T-helper 9 cell (primary cell): Measurements from ENCODE around the gene PSME2.

Experiments used
- DNase-seq: peaks from one replicate; pipeline ENCODE4 v3.0.0-alpha.2; 2020

The PSME2 gene

GRCh38 chr14:24133735-24134134 lies 12.7 kb downstream of the PSME2 start:
- no peak for DNase-seq

- no peak for DNase-seq
These were observed 13.4 kb downstream of the PSME2 start for GRCh38 chr14:24132976-24133375.

- DNase-seq: no peak
These were observed 14.2 kb downstream of the PSME2 start for GRCh38 chr14:24132061-24132685.

GRCh38 chr14:24131549-24131966 lies 14.9 kb downstream of the PSME2 start:
- DNase-seq: no peak

GRCh38 chr14:24130717-24131548 lies 15.5 kb downstream of the PSME2 start:
- DNase-seq: no peak

GRCh38 chr14:24130380-24130716 lies 16.1 kb downstream of the PSME2 start, which contains the start of gene FITM1:
TSS of gene FITM1 (plus strand) at chr14:24130659. CDS start at chr14:24131564, 905 bp downstream.
- no peak for DNase-seq

- no peak for DNase-seq
These were observed 16.9 kb downstream of the PSME2 start for GRCh38 chr14:24129410-24129998.

- DNase-seq: no peak
These were observed 18.7 kb downstream of the PSME2 start for GRCh38 chr14:24127673-24128072.

GRCh38 chr14:24126939-24127338 lies 19.5 kb downstream of the PSME2 start:
- DNase-seq: no peak

GRCh38 chr14:24123424-24124417 lies 22.7 kb downstream of the PSME2 start:
- no peak for DNase-seq

- no peak for DNase-seq
These were observed 23.5 kb downstream of the PSME2 start for GRCh38 chr14:24122898-24123297.

GRCh38 chr14:24122416-24122815 lies 24.0 kb downstream of the PSME2 start:
- DNase-seq: no peak

- DNase-seq: no peak
These were observed 25.2 kb downstream of the PSME2 start for GRCh38 chr14:24121210-24121609.

GRCh38 chr14:24119691-24120090 lies 26.7 kb downstream of the PSME2 start:
- DNase-seq: no peak

GRCh38 chr14:24117179-24117578 lies 29.2 kb downstream of the PSME2 start:
- no peak for DNase-seq

GRCh38 chr14:24116128-24116814 lies 30.1 kb downstream of the PSME2 start:
- DNase-seq: no peak

- no peak for DNase-seq
These were observed 30.8 kb downstream of the PSME2 start for GRCh38 chr14:24115422-24116127.

GRCh38 chr14:24114532-24115421 lies 31.6 kb downstream of the PSME2 start, which contains the start of the genes DCAF11 and NRL:
TSS of gene DCAF11 (plus strand) at chr14:24114777. CDS start at chr14:24115595, 818 bp downstream.
TSS of gene NRL (minus strand) at chr14:24114949. CDS start at chr14:24082848, 32,101 bp downstream.
- DNase-seq: peak; percentile 97

- DNase-seq: peak; percentile 64
These were observed 32.4 kb downstream of the PSME2 start for GRCh38 chr14:24113801-24114531.
